Right lobe of liver (tissue), 6 donors: ENCODE data around the gene CFP. TPM values are rescaled to one million over a fixed set of nuclear protein-coding genes. Genes with fewer than 3 reads are reported as not detected.

Experiments used
- ATAC-seq, 4 donors: fragments of 200-7000 bp; cut with Tn5 transposase; one replicate each; pipeline ENCODE4 v1.9.1; 2020; ENCODE audit warnings: mild to moderate bottlenecking in 4 of 4, moderate library complexity in 4 of 4
- DNase-seq, 3 donors: peaks; one replicate each; pipeline ENCODE4 v3.0.0-alpha.2; 2020
- H3K27ac ChIP-seq, 3 donors: fragments of 200-600 bp; one replicate each; pipeline ENCODE4 v1.8.0; 2022
- H3K27me3 ChIP-seq, 2 donors: fragments of 200-600 bp; one replicate each; pipeline ENCODE4 v1.8.0; 2022
- H3K36me3 ChIP-seq, 4 donors: fragments of 200-600 bp; sonication (generic) in 1 of 4; one replicate each; pipeline versions ENCODE4 v1.5.1 to v1.8.0; 2017 to 2022; ENCODE audit warnings: control low read depth in 1 of 4
- H3K4me1 ChIP-seq, 4 donors: fragments of 200-600 bp; sonication (generic) in 1 of 4; one replicate each; pipeline versions ENCODE4 v1.5.1 to v1.8.0; 2017 to 2022; ENCODE audit warnings: control low read depth in 1 of 4
- H3K4me3 ChIP-seq, 3 donors: fragments of 200-600 bp; one replicate each; pipeline ENCODE4 v1.8.0; 2022
- H3K9me3 ChIP-seq, 4 donors: fragments of 200-600 bp; sonication (generic) in 1 of 4; one replicate each; pipeline versions ENCODE4 v1.5.1 to v1.8.0; 2017 to 2022; ENCODE audit warnings: control low read depth in 1 of 4
- CTCF ChIP-seq, 4 donors: fragments of 200-600 bp in 3 of 4; fragments of 450-650 bp in 1 of 4; IDR thresholded peaks; one replicate each; pipeline versions ENCODE4 v1.5.1 to v1.8.0; 2016 to 2022; ENCODE audit warnings: antibody characterized with exemption in 4 of 4, mild to moderate bottlenecking in 2 of 4
- POLR2A ChIP-seq: fragments of 450-650 bp; IDR thresholded peaks from one replicate; pipeline ENCODE4 v1.6.1; 2017; ENCODE audit warnings: antibody characterized with exemption, mild to moderate bottlenecking
- WGBS: methylation state at CpG from one replicate; pipeline ENCODE4 v1.1.6; 2018; ENCODE audit warnings: low coverage, low lambda C conversion rate; ENCODE audit not compliant: insufficient coverage; ENCODE audit errors: missing lambda C conversion rate; 5-methylcytosine and 5-hydroxymethylcytosine counted together
- intact Hi-C, 2 donors: fragments of 100-400 bp; cut with DNase I; formaldehyde crosslinking; loops; one replicate each; pipeline versions ENCODE4 v1.11.2 to v1.14.1; 2022
- total RNA-seq, 6 experiments: library from RNA; depleted of rRNA in 2 of 6; stranded (reverse); fragments of >200 nt in 2 of 6; fragmentation: NEBNext Ultra II Directional in 3 of 6; extraction: Animal tissue kit (Norgen Biotek cat#: 25700) in 3 of 6; gene quantifications; one replicate each; pipeline versions ENCODE4 v1.1.0 to v1.2.4, GENCODE V29; 2016 to 2023
- donor health status: DM: no; HTN: yes; CAD: no.
- donor health status: DM: no; HTN: no; CAD: no.
- donor health status: DM: no; HTN: no; CAD: no.
- donor health status: DM: no; HTN: yes; CAD: no.
- donor health status: DM: no; HTN: yes; CAD: no.

The CFP gene
- total RNA-seq, 6 experiments from 2014 or later, result 6.8 to 24.0 (median 9.8) TPM

- peak overlapping the region in 2 of 3 donors; percentile 47 to 78 for H3K27ac ChIP-seq
Observed at GRCh38 chrX:47649271-47649670, 19.5 kb upstream of the CFP start.

GRCh38 chrX:47648376-47648775 lies 18.6 kb upstream of the CFP start:
- H3K4me3 ChIP-seq, result no peak overlapping the region
- no peaks in the 10 kb centered on the region for H3K36me3 ChIP-seq
- no peaks in the 10 kb centered on the region for H3K27me3 ChIP-seq
- H3K27ac ChIP-seq, result peak overlapping the region in 1 of 3 donors; percentile 8
- peaks cover 0 to 4% (median 0%) of the 10 kb centered on the region in 4 donors for H3K4me1 ChIP-seq
- intact Hi-C loops, result no loop called here
- DNase-seq (no peak), ATAC-seq (no peak)
- 52% methylated on average over 2 of the region's 2 CpGs for WGBS
- TF ChIP-seq POLR2A, result no peak
- TF ChIP-seq CTCF (IDR thresholded peaks at IDR 0.05), result no peak
- no peaks in the 10 kb centered on the region for H3K9me3 ChIP-seq

More at GRCh38 chrX:47649271-47649670, 19.5 kb upstream of the CFP start:
- TF ChIP-seq CTCF (IDR thresholded peaks at IDR 0.05) (no peak), POLR2A (no peak)
- 28% methylated on average over 8 of the region's 8 CpGs for WGBS
- intact Hi-C loops, result no loop called here
- peaks cover 0 to 4% (median 0%) of the 10 kb centered on the region in 4 donors for H3K4me1 ChIP-seq
- H3K36me3 ChIP-seq, result no peaks in the 10 kb centered on the region
- no peak for DNase-seq
- H3K9me3 ChIP-seq, result no peaks in the 10 kb centered on the region
- ATAC-seq, result no peak
- H3K27me3 ChIP-seq, result no peaks in the 10 kb centered on the region
- H3K4me3 ChIP-seq, result peak overlapping the region; percentile 24 to 58 (median 50)

GRCh38 chrX:47646636-47647035 lies 16.9 kb upstream of the CFP start:
- intact Hi-C loops, result no loop called here
- Histone ChIP-seq H3K27me3 (no peaks in the 10 kb centered on the region), H3K4me3 (no peak overlapping the region), H3K36me3 (no peaks in the 10 kb centered on the region), H3K9me3 (no peaks in the 10 kb centered on the region), H3K4me1 (peaks cover 0 to 4% (median 0%) of the 10 kb centered on the region in 4 donors), H3K27ac (no peak overlapping the region)
- no peak for TF ChIP-seq POLR2A
- no peak for TF ChIP-seq CTCF (IDR thresholded peaks at IDR 0.05)
- no peak for DNase-seq
- 32% methylated on average over 5 of the region's 6 CpGs for WGBS
- no peak for ATAC-seq

GRCh38 chrX:47645530-47645929 lies 15.8 kb upstream of the CFP start:
- DNase-seq, result no peak
- WGBS, result 59% methylated on average over 3 of the region's 10 CpGs

More at GRCh38 chrX:47645530-47645929, 15.8 kb upstream of the CFP start:
- intact Hi-C loops, result no loop called here
- Histone ChIP-seq H3K36me3 (peaks cover 0 to 7% (median 0%) of the 10 kb centered on the region in 4 donors), H3K4me3 (no peak overlapping the region), H3K27ac (peak overlapping the region in 2 of 3 donors; percentile 36 to 58), H3K27me3 (no peaks in the 10 kb centered on the region), H3K4me1 (peaks cover 0 to 4% (median 0%) of the 10 kb centered on the region in 4 donors), H3K9me3 (no peaks in the 10 kb centered on the region)
- ATAC-seq, result peak; percentile 37 to 57 (median 46)
- TF ChIP-seq POLR2A (no peak), CTCF (IDR thresholded peaks at IDR 0.05) (no peak)
